ENCODE measurements around the gene RPS6KB2.
A peak's percentile ranks its signal among the peaks of the same experiment; 100 is the strongest.
"Not testable (repeated sequence)": the region's sequence is repeated elsewhere in the genome, so short reads cannot be mapped to it uniquely, and the experiment has no call there.

The RPS6KB2 gene

DNA sequence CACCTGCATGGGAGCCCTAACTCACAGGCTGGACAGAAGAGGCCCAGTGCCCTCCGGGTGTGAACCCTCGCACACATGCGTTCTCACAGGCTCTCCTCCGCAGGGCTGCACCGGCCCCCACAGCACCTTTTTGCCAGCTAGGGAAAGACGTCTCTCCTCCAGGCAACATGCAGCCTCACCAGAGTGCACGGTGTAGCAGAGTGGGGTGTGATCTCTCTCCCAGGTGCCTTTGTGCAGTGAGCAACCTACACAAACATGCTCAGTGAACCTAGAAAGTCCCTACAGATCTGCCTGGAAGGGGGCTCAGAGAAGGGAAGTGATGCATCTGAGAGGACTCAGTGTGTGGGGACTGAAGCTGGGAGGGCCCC, 16.5 kb upstream of the RPS6KB2 start:
- no peak for DNase-seq

DNA sequence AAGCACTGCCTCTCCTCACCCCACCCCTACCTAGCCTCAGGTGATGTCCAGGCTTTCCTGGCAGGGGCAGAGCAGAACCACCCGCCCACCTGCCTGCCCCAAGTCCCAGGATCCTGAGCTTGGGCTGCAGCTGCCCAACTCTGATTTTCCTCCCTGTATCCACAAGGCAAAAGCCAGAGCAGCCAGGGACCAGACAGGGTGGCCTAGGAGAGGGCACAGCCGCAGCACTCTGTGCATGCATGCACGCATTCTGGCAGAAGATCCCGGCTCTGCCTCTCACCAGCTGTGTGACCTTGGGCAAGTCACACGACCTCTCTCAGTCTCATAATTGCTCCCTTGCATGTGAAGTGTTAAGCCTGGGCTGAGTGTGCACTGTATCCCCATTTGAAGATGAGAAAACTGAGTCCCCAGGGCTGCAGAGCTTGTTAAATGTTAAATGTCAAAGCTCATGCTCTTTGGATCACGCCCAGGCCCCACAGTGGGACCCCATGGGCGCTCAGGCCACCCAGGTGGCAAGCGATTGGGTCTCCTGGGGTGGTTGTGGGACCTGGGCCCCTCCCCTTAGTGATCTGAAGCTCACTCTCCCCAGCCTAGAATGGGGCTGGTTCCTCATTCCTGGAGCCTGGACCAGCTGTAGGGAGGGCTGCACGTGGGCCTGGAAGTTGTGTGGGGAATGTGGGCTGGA, 15.7 kb upstream of the RPS6KB2 start:
- DNase-seq = no peak

DNA sequence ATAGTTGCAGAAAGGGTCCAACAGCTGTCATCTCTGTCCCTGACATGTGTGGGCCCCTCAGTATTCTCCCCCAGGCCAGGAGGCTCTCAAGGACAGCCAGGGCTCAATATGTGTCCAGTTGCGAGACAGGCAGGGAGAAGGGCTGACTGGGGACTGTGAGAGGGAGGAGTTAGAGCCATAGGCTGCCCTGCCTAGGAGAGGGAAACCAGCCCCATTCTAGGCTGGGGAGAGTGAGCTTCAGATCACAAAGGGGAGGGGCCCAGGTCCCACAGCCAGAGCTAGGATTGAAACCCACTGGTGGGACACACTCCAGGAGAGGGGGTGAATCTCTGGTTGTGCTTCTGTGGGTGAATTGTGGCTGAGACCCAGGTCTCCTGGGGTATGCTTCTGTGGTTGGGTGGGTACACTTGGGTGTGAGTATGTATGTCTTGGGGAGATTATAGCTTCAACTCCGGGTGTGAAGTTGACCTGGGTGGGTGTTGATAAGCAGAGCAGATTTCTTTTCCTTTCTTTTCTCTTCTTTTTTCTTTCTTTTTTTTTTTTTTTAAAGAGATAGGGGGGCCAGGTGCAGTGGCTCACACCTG, 14.9 kb upstream of the RPS6KB2 start:
- DNase-seq = no peak

DNA sequence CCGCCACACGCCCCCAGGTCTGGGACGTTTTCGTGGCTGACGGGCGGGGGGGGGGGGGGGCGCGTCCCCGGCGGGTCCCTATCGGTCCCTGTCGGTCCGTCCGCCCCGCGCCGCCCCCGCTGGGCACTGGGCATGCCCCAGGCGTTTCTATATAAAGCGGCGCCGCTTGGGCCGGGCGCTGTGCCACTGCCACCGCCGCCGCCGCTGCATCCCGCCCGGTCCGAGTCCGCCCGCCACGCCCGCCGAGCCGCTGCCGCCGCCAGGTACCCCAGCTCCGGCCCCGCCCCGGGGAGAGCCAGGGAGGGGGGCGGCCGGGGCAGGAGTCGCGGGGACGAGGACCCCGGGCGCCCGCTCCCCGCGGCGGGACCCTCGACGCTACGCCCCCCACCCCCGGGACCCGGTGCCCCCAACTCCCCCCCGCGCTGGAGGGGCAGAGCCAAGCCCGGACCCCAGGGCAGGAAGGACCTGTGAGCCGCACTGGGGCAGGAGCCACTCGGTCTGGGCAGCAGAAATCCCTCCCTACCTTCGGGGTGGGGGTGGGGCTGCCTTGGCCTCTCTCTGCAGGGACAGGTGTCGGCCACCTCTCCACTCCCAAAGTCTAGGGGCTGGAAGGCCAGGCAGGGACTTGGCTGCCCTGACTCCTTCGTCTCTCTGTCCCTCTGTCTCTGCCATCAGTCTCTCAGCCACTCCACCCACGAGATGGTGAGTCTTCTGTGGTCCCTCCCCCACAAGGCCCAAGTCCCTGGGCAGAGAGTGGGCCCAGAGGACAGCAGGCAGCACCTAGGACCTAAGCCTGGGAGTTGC, 12.6 kb upstream of the RPS6KB2 start, which contains the start of gene CARNS1:
Gene CARNS1, plus strand, starts transcription at position 178 of the 804 bp plus-strand sequence. Its CDS starts 522 bp downstream, at position 700.
- DNase-seq = no peak

DNA sequence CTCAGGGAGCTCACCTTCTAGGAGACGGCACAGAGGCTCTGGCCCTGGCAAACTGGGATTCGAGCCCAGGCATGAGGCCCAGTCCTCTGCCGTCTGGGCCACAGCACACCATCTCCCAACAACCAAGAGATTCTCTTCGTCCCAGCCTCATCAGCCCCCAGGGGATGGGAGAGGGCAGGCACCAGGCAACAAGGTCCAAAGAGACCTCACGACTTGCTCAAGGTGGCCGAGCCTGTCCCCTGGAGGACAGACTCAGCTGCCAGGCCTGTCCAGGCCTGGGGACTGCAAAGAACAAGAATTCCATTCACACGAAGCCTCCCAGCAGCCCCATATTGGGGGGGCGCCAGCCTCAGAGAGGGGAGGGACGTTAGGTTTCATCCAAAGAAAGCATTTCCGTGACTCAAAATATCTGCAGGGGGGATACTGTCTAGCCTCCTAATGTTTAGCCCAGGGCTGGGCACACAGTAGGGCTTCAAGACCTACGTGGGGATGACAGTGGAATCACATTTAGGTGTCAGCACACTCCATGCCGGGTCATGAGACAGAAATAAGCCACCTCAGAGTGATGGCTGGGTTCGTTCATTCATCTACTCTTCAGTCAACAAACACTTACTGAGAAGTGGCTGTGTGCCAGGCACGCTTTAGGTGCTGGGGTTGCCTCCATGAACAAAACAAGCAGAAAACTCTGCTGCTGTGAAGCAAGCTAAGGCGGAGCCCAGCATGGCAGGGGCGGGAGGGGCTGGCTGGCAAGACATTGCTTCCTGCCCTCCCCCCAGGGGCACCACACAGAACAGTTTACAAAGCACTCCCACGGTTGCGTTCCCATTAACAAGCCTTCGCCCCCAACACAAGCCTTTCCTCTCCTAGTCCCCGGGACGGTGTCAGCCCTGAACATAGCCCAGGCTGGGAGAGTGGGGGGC, 11.6 kb upstream of the RPS6KB2 start:
- no peak for DNase-seq

DNA sequence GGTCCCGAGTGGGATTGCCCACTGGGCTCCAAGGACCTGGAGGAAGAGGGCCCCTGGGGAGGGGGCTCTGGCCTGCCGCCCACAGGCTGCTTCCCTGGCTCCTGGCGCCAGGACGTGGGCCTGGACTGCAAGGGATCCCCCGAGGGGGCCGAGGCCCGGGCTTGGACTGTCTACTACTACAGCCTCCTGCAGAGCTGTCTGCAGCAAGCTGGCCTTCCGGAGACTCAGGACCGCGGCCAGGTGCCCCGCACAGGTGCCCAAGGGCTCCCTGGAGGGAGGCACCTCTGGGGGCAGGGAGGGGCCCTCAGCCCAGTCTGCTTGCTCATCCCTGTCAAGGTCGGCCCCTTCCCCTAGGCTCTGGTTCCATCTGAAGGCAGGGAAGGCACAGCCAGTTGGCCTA, 10.9 kb upstream of the RPS6KB2 start:
- no peak for DNase-seq

DNA sequence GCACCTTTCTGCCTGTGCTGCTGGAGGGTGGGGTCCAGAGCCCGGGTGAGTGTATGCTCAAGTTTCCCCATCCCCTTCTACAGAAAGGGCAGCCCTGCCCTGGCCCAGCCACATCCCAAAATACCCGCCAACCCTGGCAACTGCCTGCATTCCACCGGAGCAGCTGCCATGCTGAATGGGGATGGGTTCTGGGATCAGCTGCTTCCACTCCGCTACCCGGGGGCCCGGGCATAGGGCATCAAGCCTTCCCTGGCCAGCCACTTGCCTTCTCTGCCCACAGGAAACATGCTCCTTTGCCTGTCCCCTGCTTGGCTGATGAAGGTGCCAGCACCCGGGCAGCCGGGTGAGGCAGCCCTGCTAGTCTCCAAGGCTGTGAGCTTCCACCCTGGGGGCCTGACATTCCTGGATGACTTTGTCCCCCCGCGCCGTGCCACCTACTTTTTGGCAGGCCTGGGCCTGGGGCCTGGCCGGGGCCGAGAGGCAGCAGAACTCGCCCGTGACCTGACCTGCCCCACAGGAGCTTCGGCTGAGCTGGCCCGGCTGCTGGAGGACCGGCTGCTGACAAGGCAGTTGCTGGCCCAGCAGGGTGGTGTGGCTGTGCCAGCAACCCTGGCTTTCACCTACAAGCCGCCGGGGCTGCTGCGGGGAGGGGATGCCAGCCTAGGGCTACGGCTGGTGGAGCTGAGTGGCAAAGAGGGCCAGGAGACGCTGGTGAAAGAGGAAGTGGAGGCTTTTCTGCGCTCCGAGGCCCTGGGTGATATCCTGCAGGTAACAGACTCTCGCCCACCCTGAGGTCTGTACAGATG, 9.6 kb upstream of the RPS6KB2 start:
- peak; percentile 19 for DNase-seq

DNA sequence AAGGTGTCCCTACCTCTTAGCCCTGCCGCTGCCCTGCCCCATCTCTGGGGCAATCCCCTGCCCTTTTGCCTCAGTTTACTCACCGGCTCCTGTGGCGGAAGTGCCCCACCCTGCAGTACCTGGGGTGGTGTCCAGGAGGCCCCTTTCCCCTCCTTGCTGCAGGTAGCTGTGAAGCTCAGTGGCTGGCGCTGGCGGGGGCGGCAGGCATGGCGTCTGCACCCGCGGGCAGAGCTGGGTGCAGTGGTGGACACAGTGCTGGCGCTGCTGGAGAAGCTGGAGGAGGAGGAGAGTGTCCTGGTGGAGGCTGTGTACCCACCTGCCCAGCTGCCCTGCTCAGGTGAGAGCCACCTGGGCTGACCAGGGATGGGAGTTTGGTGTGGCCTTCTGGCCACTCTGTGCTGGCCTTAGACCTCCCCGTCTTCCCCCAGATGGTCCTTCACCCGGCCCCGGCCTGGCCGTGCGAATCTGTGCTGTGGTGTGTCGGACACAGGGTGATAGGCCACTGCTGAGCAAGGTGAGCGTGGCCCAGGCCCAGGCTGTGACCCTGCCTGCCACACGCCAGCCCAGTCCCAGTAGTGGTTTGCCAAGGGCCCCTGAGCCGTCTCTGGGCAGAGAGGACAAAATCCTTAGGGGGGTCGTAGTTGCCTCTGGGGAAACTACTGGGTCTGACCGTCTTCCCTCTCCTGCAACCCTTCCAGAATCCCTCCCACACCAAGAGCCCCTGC, 8.8 kb upstream of the RPS6KB2 start:
- no peak for DNase-seq

DNA sequence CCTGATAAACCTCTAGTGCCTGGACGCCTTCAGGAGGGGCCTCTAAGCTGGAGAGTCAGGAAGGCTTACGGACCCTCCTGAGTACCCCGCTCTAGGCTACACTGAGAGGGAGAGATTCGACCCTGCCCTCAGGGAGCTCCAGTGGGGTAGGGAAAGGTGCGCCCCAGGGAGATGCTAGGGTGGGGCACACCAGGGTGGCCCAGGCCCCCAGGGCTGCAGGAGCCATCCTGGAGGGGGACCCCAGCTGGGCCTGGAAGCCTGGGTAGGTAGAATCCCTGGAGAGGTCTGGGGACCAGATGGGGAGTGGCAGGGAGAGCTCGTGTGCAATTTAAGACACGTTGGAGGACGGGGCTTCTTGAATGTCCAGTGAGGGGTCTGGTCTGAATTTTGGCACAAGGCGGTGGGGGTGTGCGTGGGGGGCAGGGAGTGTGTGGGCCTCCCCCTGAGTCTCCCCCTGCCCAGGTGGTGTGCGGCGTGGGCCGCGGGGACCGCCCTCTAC, 8.1 kb upstream of the RPS6KB2 start:
- no peak for DNase-seq

DNA sequence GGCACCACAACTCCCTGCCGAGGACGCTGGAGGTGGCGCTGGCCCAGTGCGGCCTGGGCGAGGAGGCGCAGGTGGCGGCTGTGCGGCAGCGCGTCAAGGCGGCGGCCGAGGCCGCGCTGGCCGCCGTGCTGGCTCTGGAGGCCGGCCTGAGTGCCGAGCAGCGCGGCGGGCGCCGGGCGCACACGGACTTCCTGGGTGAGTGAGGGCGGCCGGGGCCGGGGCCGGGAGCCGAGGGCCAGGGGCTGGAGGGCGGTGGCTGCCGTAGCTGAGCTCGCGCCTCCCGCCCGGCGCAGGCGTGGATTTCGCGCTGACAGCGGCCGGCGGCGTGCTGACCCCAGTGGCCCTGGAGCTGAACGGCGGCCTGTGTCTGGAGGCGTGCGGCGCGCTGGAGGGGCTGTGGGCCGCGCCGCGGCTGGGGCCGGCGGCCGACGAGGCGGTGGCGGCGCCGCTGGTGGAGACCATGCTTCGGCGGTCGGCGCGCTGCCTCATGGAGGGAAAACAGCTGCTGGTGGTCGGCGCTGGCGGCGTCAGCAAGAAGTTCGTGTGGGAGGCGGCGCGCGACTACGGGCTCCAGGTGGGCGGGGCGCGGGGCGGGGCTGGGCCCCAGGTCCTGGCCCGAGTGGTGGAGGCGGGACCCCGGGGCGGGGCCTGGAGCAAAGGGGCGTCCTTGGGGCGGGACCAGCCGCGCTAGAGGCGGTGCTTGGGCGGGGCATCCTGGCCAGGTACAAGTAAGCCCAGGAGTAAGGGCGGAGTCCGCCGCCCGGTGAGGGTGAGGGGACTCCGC, 7.5 kb upstream of the RPS6KB2 start:
- DNase-seq = peak; percentile 80

DNA sequence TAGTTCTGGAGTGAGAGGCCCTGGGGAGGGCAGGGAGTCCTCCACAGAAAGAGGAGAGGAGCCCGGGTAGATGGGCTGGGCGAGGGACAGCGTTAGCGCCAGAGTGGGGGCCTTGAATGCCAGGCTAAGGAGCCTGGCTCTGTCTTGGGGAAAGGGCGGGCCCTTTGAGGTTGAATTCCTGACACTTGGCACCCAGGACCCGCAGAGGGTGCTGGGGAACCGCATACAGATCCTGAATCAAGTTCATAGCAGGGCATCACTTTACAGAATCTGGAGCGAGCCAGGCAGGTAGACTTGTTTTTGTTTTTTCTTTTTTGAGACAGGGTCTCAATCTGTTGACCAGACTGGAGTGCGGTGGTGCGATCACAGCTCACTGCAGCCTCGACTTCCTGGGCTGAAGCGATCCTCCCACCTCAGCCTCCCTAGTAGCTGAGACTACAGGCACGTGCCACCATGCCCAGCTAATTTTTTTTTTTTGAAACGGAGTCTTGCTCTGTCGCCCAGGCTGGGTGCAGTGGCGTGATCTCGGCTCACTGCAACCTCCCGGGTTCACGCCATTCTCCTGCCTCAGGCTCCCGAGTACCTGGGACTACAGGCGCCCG, 6.8 kb upstream of the RPS6KB2 start:
- no peak for DNase-seq

DNA sequence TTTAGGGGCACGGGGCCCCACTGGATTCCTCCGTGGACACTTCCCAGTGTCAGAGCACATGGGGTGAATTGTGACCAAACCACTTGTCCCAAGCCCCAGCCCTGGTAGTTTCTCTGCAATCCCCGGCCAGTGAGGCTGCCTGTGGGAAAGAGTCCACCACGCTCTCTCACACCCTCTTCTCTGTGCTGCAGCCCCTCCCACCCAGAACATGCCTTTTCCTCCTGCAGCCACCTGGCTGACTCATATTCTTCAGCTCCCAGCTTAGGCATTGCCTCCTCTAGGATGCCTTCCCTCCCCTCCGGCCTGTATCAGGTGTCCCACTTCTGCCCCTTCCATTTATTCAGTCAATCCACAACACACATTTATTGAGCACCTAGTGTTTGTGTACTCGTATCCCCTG, 5.4 kb upstream of the RPS6KB2 start:
- DNase-seq = no peak

DNA sequence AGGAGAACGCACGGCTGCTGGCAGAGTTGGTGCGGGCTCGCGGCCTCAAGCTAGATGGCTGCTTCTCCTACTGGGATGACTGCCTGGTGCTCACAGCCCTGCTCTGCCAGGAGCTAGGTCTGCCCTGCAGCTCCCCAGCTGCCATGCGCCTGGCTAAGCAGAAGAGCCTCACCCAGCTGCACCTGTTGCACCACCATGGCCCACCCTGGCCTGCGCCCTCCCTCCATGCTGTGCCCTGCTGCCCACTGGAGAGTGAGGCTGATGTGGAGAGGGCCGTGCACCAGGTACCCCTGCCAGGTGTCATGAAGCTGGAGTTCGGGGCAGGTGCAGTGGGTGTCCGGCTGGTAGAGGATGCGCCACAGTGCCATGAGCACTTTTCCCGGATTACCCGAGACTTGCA, 4.8 kb upstream of the RPS6KB2 start:
- DNase-seq = no peak

DNA sequence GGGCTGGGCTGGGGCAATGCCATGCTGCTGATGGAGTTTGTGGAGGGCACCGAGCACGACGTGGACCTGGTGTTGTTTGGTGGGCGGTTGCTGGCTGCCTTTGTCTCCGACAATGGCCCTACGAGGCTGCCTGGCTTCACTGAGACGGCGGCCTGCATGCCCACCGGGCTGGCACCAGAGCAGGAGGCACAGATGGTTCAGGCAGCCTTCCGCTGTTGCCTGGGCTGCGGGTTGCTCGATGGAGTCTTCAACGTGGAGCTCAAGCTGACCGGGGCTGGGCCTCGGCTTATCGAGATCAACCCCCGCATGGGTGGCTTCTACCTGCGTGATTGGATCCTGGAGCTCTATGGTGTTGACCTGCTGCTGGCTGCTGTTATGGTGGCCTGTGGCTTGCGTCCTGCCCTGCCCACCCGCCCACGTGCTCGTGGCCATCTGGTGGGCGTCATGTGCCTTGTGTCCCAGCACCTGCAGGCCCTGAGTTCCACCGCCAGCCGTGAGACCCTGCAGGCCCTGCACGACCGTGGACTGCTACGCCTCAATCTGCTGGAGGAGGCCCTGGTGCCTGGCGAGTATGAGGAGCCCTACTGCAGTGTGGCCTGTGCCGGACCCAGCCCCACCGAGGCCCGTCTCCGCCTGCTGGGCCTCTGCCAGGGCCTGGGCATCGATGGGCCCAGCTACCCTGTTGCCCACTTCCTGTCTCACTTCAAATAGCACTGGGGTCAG, 4.2 kb upstream of the RPS6KB2 start:
- no peak for DNase-seq

DNA sequence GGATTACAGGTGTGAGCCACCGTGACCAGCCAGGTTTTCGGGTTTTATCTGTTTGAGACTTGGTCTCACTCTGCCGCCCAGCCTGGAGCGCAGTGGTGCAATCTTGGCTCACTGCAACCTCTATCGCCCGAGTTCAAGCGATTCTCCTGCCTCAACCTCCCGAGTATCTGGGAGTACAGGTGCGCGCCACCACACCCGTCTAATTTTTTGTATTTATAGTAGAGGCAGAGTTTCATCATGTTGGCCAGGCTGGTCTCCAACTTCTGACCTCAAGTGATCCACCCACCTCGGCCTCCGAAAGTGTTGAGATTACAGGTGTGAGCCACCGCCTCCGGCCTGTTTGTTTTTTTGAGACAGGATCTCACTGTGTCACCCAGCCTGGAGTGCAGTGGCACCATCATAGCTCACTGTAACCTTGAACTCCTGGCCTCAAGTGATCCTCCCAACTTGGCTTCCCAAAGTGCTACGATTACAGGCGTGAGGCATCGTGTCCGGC, 882 bp upstream of the RPS6KB2 start:
- not testable (repeated sequence) for DNase-seq

DNA sequence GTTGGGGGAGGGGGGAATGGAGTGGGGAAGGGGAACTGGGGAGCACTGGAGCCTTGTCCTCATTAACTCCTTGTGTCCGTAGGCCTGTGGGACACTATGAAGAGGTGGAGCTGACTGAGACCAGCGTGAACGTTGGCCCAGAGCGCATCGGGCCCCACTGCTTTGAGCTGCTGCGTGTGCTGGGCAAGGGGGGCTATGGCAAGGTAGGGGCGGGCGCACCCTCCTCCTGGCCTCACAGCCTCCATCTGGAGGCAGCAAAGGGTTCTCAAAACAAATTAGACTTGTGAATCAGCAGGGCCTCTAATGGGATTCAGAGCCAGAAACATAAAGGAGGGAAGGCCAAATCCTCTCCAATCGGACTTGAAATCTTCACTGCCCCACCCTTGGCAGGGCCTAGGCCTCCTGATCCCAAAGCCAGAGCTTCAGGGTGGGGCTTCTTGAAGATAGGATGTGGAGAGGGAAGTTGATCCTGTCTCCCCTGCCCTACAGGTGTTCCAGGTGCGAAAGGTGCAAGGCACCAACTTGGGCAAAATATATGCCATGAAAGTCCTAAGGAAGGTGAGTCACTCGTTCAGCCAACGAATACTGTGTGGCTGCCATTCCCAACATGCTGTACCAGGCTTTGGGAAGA, 859 bp downstream of the RPS6KB2 start:
- no peak for DNase-seq

DNA sequence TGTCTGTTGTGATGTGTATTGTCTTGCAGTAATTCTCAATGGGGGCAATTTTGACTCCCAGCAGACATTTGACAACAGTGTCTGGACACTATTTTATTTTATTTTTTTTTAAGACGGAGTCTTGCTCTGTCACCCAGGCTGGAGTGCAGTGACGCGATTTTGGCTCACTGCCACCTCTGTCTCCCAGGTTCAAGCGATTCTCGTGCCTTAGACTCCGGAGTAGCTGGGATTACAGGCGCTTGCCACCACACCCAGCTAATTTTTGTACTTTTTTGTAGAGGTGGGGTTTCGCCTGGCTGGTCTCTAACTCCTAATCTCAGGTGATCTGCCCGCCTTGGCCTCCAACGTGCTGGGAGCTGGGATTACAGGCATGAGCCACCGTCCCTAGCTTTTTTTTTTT, 1.4 kb downstream of the RPS6KB2 start:
- DNase-seq = no peak

Measured in GF-D8 (cell line).